CD14-positive monocyte (primary cell): ENCODE measurements around the gene RILP. TPM values are rescaled to one million over a fixed set of nuclear protein-coding genes. Genes with fewer than 3 reads are reported as not detected.

Experiments
- DNase-seq, 3 donors: peaks; one replicate each; pipeline ENCODE4 v3.0.0-alpha.2; 2011 to 2022
- H2AFZ ChIP-seq: 2 replicates; pipeline ENCODE4 v1.6.0; 2012; ENCODE audit warnings: mild to moderate bottlenecking, low read depth, low read length, inconsistent platforms; ENCODE audit not compliant: insufficient read depth, poor library complexity, severe bottlenecking
- H3K27ac ChIP-seq, 2 donors: 1 replicate in 1 of 2; 2 replicates in 1 of 2; pipeline ENCODE4 v1.5.1; 2012 to 2013; ENCODE audit warnings: low read length in 2 of 2, control low read depth in 1 of 2, inconsistent platforms in 1 of 2, low read depth in 1 of 2, mild to moderate bottlenecking in 1 of 2
- H3K27me3 ChIP-seq, 2 donors: one replicate each; pipeline versions ENCODE4 v1.6.0 to v1.6.1; 2011 to 2013; ENCODE audit warnings: low read length in 2 of 2; ENCODE audit not compliant: control insufficient read depth in 2 of 2, insufficient read depth in 2 of 2
- H3K36me3 ChIP-seq, 2 donors: replicated peaks in 1 of 2; 1 replicate in 1 of 2; 2 replicates in 1 of 2; pipeline versions ENCODE4 v1.5.1 to v1.6.1; 2012 to 2013; ENCODE audit warnings: low read length in 2 of 2, control low read depth in 1 of 2, inconsistent platforms in 1 of 2, mild to moderate bottlenecking in 1 of 2; ENCODE audit not compliant: insufficient read depth in 2 of 2, control insufficient read depth in 1 of 2
- H3K4me1 ChIP-seq, 2 donors: 1 replicate in 1 of 2; 2 replicates in 1 of 2; pipeline versions ENCODE4 v1.5.1 to v1.6.1; 2012 to 2013; ENCODE audit warnings: low read length in 2 of 2, control low read depth in 1 of 2, inconsistent platforms in 1 of 2, mild to moderate bottlenecking in 1 of 2, moderate library complexity in 1 of 2; ENCODE audit not compliant: insufficient read depth in 2 of 2, control insufficient read depth in 1 of 2
- H3K4me2 ChIP-seq: replicated peaks from 2 replicates; pipeline ENCODE3; 2012; ENCODE audit warnings: low read length, moderate library complexity, mild to moderate bottlenecking; ENCODE audit not compliant: poor library complexity, severe bottlenecking; ENCODE audit errors: extremely low read depth
- H3K4me3 ChIP-seq, 3 experiments: fragments of 200-600 bp in 1 of 3; sonication (generic) in 1 of 3; replicated peaks in 1 of 3; 1 replicate in 2 of 3; 2 replicates in 1 of 3; pipeline ENCODE4 v1.5.1; 2011 to 2013; ENCODE audit warnings: low read length in 3 of 3, mild to moderate bottlenecking in 3 of 3, control low read depth in 2 of 3, low read depth in 2 of 3, inconsistent platforms in 1 of 3, moderate library complexity in 1 of 3
- H3K79me2 ChIP-seq: 2 replicates; pipeline ENCODE4 v1.6.0; 2012; ENCODE audit warnings: mild to moderate bottlenecking, control low read depth, inconsistent platforms, low read length, moderate library complexity; ENCODE audit not compliant: insufficient read depth
- H3K9ac ChIP-seq: 2 replicates; pipeline ENCODE4 v1.6.0; 2017; ENCODE audit warnings: low read length, mild to moderate bottlenecking; ENCODE audit not compliant: insufficient read depth, poor library complexity, severe bottlenecking
- H3K9me3 ChIP-seq, 2 donors: replicated peaks in 1 of 2; 1 replicate in 1 of 2; 2 replicates in 1 of 2; pipeline versions ENCODE4 v1.5.1 to v1.6.1; 2012 to 2013; ENCODE audit warnings: low read length in 2 of 2, control low read depth in 1 of 2; ENCODE audit not compliant: control insufficient read depth in 1 of 2, insufficient read depth in 1 of 2
- H4K20me1 ChIP-seq: 2 replicates; pipeline ENCODE4 v1.6.0; 2012; ENCODE audit warnings: mild to moderate bottlenecking, low read length, control low read depth, moderate library complexity; ENCODE audit not compliant: insufficient read depth
- H3K27ac Mint-ChIP-seq, 7 donors: one replicate each; pipeline ENCODE4 v1.8.0; 2020; ENCODE audit warnings: mild to moderate bottlenecking in 7 of 7, mixed read lengths in 7 of 7, moderate library complexity in 6 of 7, inconsistent platforms in 2 of 7
- H3K27me3 Mint-ChIP-seq, 3 donors: one replicate each; pipeline ENCODE4 v1.8.0; 2021 to 2022; ENCODE audit warnings: low read depth in 3 of 3, mild to moderate bottlenecking in 3 of 3, mixed read lengths in 3 of 3, moderate library complexity in 3 of 3, inconsistent platforms in 1 of 3
- H3K36me3 Mint-ChIP-seq, 2 donors: one replicate each; pipeline ENCODE4 v1.8.0; 2020; ENCODE audit warnings: mixed read lengths in 2 of 2, inconsistent platforms in 1 of 2, mild to moderate bottlenecking in 1 of 2
- H3K4me1 Mint-ChIP-seq: one replicate; pipeline ENCODE4 v1.8.0; 2020; ENCODE audit warnings: mild to moderate bottlenecking, mixed read lengths
- H3K4me3 Mint-ChIP-seq, 2 donors: one replicate each; pipeline ENCODE4 v1.8.0; 2020; ENCODE audit warnings: mild to moderate bottlenecking in 2 of 2, mixed read lengths in 2 of 2, moderate library complexity in 1 of 2
- H3K9me3 Mint-ChIP-seq, 7 donors: one replicate each; pipeline ENCODE4 v1.8.0; 2020 to 2022; ENCODE audit warnings: mixed read lengths in 7 of 7, mild to moderate bottlenecking in 6 of 7, moderate library complexity in 6 of 7, inconsistent platforms in 2 of 7
- WGBS: methylation state at CpG from one replicate; pipeline ENCODE4 v1.1.5; 2013; ENCODE audit warnings: missing lambda C conversion rate; ENCODE audit not compliant: insufficient coverage; 5-methylcytosine and 5-hydroxymethylcytosine counted together
- intact Hi-C, 2 donors: fragments of 100-400 bp; cut with micrococcal nuclease; formaldehyde crosslinking; loops; one replicate each; pipeline versions ENCODE4 v1.15.0 to v1.15.1; 2023
- polyA plus RNA-seq, 3 donors: library from polyadenylated mRNA; depleted of rRNA in 1 of 3; unstranded in 2 of 3; stranded (reverse) in 1 of 3; fragments of 300-500 nt in 2 of 3; fragments of >200 nt in 1 of 3; fragmentation: Illumina TruSeq in 2 of 3; gene quantifications; 1 replicate in 2 of 3; 2 replicates in 1 of 3; pipeline ENCODE4 v1.2.3, GENCODE V29; 2012 to 2021
- TF ChIP-seq, protein P1 (sequence below): fragments of 200-600 bp; IDR thresholded peaks from one replicate; pipeline ENCODE4 v1.8.0; 2022; ENCODE audit warnings: antibody characterized with exemption, mild to moderate bottlenecking

RILP gene
- polyA plus RNA-seq, 3 donors = 23.8 to 49.5 (median 49.4) TPM

DNA sequence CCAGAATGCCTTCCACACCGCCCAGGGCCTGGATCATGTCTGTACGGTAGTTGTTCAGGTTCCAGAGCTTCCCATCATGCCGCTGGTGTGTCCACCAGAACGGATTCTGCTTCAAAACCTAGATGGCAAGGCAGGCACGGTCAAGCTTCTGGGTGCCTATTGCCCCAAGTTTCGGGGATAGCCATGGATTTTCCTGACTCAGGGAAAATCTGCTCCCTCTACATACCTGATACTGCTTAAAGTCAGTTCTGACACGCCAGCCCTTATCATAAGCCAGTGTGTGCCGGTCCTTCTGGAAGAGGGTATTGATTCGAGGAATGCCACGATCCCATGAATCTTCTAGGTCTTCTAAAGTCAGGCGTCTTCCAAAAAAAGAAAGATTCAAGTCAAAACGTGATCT lies 11.4 kb upstream of the RILP start:
- DNase-seq = no peak
- Histone ChIP-seq H3K4me3 (no peak overlapping the region), H4K20me1 (peaks cover 72% of the 10 kb centered on the region), H3K79me2 (peaks cover 17% of the 10 kb centered on the region), H3K4me2 (no peak overlapping the region), H2AFZ (no peak overlapping the region), H3K9ac (no peak overlapping the region), H3K36me3 (peaks cover 86 to 94% of the 10 kb centered on the region in 2 donors), H3K27me3 (no peaks in the 10 kb centered on the region), H3K9me3 (no peaks in the 10 kb centered on the region), H3K27ac (no peak overlapping the region), H3K4me1 (peaks cover 0 to 4% of the 10 kb centered on the region in 2 donors)
- peaks cover 74 to 100% of the 10 kb centered on the region in 2 donors for H3K36me3 Mint-ChIP-seq
- H3K27me3 Mint-ChIP-seq = peaks cover 0 to 2% (median 0%) of the 10 kb centered on the region in 3 donors
- H3K27ac Mint-ChIP-seq = no peak overlapping the region
- WGBS = over 99% methylated on average over 12 of the region's 12 CpGs
- H3K9me3 Mint-ChIP-seq = peaks cover 0 to 8% (median 3%) of the 10 kb centered on the region in 7 donors
- no peak overlapping the region for H3K4me3 Mint-ChIP-seq
- TF ChIP-seq, protein P1, sequence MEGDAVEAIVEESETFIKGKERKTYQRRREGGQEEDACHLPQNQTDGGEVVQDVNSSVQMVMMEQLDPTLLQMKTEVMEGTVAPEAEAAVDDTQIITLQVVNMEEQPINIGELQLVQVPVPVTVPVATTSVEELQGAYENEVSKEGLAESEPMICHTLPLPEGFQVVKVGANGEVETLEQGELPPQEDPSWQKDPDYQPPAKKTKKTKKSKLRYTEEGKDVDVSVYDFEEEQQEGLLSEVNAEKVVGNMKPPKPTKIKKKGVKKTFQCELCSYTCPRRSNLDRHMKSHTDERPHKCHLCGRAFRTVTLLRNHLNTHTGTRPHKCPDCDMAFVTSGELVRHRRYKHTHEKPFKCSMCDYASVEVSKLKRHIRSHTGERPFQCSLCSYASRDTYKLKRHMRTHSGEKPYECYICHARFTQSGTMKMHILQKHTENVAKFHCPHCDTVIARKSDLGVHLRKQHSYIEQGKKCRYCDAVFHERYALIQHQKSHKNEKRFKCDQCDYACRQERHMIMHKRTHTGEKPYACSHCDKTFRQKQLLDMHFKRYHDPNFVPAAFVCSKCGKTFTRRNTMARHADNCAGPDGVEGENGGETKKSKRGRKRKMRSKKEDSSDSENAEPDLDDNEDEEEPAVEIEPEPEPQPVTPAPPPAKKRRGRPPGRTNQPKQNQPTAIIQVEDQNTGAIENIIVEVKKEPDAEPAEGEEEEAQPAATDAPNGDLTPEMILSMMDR = no peak
- peaks cover 6% of the 10 kb centered on the region for H3K4me1 Mint-ChIP-seq
- intact Hi-C loops = no loop called here

DNA sequence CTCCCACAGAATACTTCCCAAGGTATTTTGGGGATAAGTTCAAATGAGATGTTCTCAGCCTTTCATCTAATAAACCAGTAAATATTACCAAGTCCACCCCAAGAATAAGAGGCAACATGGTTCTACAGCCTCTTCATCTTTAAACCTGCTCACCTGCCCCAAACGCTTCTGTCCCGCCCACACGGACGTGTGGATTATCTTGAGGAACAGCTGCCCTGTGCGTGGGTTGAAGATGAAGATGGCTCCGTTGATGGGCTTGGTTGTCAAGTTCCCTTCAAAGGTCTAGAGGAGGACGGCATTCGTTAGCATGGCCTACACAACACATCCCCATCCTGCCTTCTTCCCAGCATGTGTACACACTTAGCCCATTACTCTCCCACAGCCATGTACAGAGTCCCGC lies 8.4 kb upstream of the RILP start:
- H3K27me3 Mint-ChIP-seq = peaks cover 0 to 2% (median 0%) of the 10 kb centered on the region in 3 donors
- H3K4me3 Mint-ChIP-seq = no peak overlapping the region
- H3K9me3 Mint-ChIP-seq = no peaks in the 10 kb centered on the region
- no peak overlapping the region for H3K4me3 ChIP-seq
- H3K4me2 ChIP-seq = no peak overlapping the region
- H3K9me3 ChIP-seq = no peaks in the 10 kb centered on the region
- WGBS = 91% methylated on average over 1 of the region's 9 CpGs
- no peak overlapping the region for H3K27ac ChIP-seq
- no peaks in the 10 kb centered on the region for H3K4me1 Mint-ChIP-seq
- H3K27me3 ChIP-seq = no peaks in the 10 kb centered on the region
- no peak overlapping the region for H3K9ac ChIP-seq
- intact Hi-C loops = no loop called here
- TF ChIP-seq, protein P1 = no peak
- H3K79me2 ChIP-seq = peaks cover 4% of the 10 kb centered on the region
- no peak for DNase-seq
- H3K36me3 Mint-ChIP-seq = peaks cover 85 to 100% of the 10 kb centered on the region in 2 donors
- H3K4me1 ChIP-seq = no peaks in the 10 kb centered on the region
- no peak overlapping the region for H2AFZ ChIP-seq
- no peak overlapping the region for H3K27ac Mint-ChIP-seq
- H3K36me3 ChIP-seq = peaks cover 94 to 99% of the 10 kb centered on the region in 2 donors
- H4K20me1 ChIP-seq = peaks cover 60% of the 10 kb centered on the region
